DND-41 (cell line): ENCODE results near the gene RCBTB2.

ENCODE experiments used
- ATAC-seq: fragments of 200-7000 bp; cut with Tn5 transposase; 3 replicates; pipeline ENCODE4 v1.9.1; 2021; ENCODE audit warnings: low read depth; ENCODE audit not compliant: insufficient read depth
- DNase-seq: peaks from one replicate; pipeline ENCODE4 v3.0.0-alpha.2; 2020
- H2AFZ ChIP-seq: 2 replicates; pipeline ENCODE4 v1.6.0; 2012; ENCODE audit warnings: low read depth, low read length
- H3K27ac ChIP-seq: 2 replicates; pipeline ENCODE4 v1.5.1; 2012; ENCODE audit warnings: low read length, inconsistent platforms
- H3K27me3 ChIP-seq: fragments of 200-600 bp; sonication (generic); 2 replicates; pipeline ENCODE4 v1.6.0; 2012; ENCODE audit warnings: low read length, mild to moderate bottlenecking, inconsistent platforms; ENCODE audit not compliant: insufficient read depth, poor library complexity
- H3K36me3 ChIP-seq: 2 replicates; pipeline ENCODE4 v1.5.1; 2012; ENCODE audit warnings: low read length, inconsistent platforms; ENCODE audit not compliant: insufficient read depth
- H3K4me1 ChIP-seq: 2 replicates; pipeline ENCODE4 v1.5.1; 2012; ENCODE audit warnings: mild to moderate bottlenecking, low read length; ENCODE audit not compliant: insufficient read depth
- H3K4me2 ChIP-seq: 2 replicates; pipeline ENCODE4 v1.6.0; 2012; ENCODE audit warnings: mild to moderate bottlenecking, moderate library complexity, low read length, inconsistent platforms; ENCODE audit not compliant: insufficient read depth
- H3K4me3 ChIP-seq, 2 experiments: fragments of 200-600 bp in 1 of 2; shearing (Covaris generic) in 1 of 2; 2 replicates each; pipeline ENCODE4 v1.5.1; 2012 to 2016; ENCODE audit warnings: inconsistent platforms in 2 of 2, low read length in 2 of 2, mild to moderate bottlenecking in 2 of 2, low read depth in 1 of 2, moderate library complexity in 1 of 2
- H3K79me2 ChIP-seq: 2 replicates; pipeline ENCODE4 v1.6.0; 2012; ENCODE audit warnings: low read length, inconsistent platforms; ENCODE audit not compliant: insufficient read depth
- H3K9ac ChIP-seq: 2 replicates; pipeline ENCODE4 v1.6.0; 2012; ENCODE audit warnings: low read depth, mild to moderate bottlenecking, inconsistent platforms, low read length, moderate library complexity
- H3K9me3 ChIP-seq: 2 replicates; pipeline ENCODE4 v1.5.1; 2012; ENCODE audit warnings: low read length, moderate library complexity, mild to moderate bottlenecking, inconsistent platforms; ENCODE audit not compliant: insufficient read depth, severe bottlenecking
- H4K20me1 ChIP-seq: 2 replicates; pipeline ENCODE4 v1.6.0; 2012; ENCODE audit warnings: low read length; ENCODE audit not compliant: insufficient read depth
- CTCF ChIP-seq: IDR thresholded peaks from 2 replicates; pipeline ENCODE4 v1.5.1; 2012; ENCODE audit warnings: borderline replicate concordance, low read length, moderate library complexity, mild to moderate bottlenecking; ENCODE audit not compliant: poor library complexity, severe bottlenecking; ENCODE audit errors: extremely low read depth
- EZH2 ChIP-seq: IDR thresholded peaks from 3 replicates; pipeline ENCODE4 v1.6.1; 2012; ENCODE audit warnings: borderline replicate concordance, low read depth, mild to moderate bottlenecking, moderate library complexity, low read length, inconsistent platforms; ENCODE audit not compliant: severe bottlenecking

Gene RCBTB2

GRCh38 chr13:48485432-48485831 lies 47.4 kb downstream of the RCBTB2 start:
- DNase-seq (no peak), ATAC-seq (no peak)
- no peak overlapping the region for H2AFZ ChIP-seq
- peaks cover 4% of the 10 kb centered on the region for H3K9me3 ChIP-seq
- no peak for TF ChIP-seq EZH2
- TF ChIP-seq CTCF = no peak
- H3K4me3 ChIP-seq = no peak overlapping the region
- no peak overlapping the region for H3K4me2 ChIP-seq
- peaks cover 64% of the 10 kb centered on the region for H3K36me3 ChIP-seq
- H4K20me1 ChIP-seq = no peaks in the 10 kb centered on the region
- H3K27me3 ChIP-seq = no peaks in the 10 kb centered on the region
- H3K79me2 ChIP-seq = peaks cover 29% of the 10 kb centered on the region
- peaks cover 39% of the 10 kb centered on the region for H3K4me1 ChIP-seq
- no peak overlapping the region for H3K9ac ChIP-seq
- no peak overlapping the region for H3K27ac ChIP-seq

DNA sequence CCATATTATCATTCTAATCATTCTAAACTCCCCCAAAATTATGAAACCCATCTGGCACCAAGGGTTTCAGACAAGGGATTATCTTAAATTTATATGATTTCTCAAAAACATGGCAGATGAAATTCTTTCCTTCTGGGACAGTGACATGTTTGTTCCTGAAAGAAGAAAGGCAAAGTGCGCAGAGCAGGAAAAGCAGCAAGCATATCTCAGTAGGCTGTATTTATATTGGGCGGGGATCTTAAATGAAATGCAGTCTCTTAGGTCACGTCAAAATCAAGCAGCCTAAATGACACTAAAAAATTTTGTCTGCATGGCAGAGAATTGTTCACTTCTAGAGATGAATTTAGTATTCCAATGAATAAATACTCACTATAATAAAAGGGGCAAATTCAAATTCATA lies 49.3 kb downstream of the RCBTB2 start:
- peaks cover 21% of the 10 kb centered on the region for H3K4me1 ChIP-seq

GRCh38 chr13:48478391-48478790 lies 54.5 kb downstream of the RCBTB2 start:
- Histone ChIP-seq H2AFZ (no peak overlapping the region), H3K9ac (no peak overlapping the region), H3K79me2 (no peaks in the 10 kb centered on the region), H4K20me1 (no peaks in the 10 kb centered on the region), H3K4me1 (no peaks in the 10 kb centered on the region), H3K36me3 (peaks cover 86% of the 10 kb centered on the region), H3K27me3 (no peaks in the 10 kb centered on the region), H3K27ac (no peak overlapping the region), H3K4me3 (no peak overlapping the region), H3K9me3 (no peaks in the 10 kb centered on the region), H3K4me2 (no peak overlapping the region)
- DNase-seq (no peak), ATAC-seq (no peak)
- TF ChIP-seq EZH2 (no peak), CTCF (no peak)

More for the DNA sequence above, 49.3 kb downstream of the RCBTB2 start:
- Histone ChIP-seq H3K4me2 (no peak overlapping the region), H3K36me3 (peaks cover 61% of the 10 kb centered on the region), H3K27ac (no peak overlapping the region), H2AFZ (no peak overlapping the region), H3K9me3 (peaks cover 4% of the 10 kb centered on the region), H4K20me1 (no peaks in the 10 kb centered on the region), H3K79me2 (peaks cover 10% of the 10 kb centered on the region), H3K27me3 (no peaks in the 10 kb centered on the region), H3K9ac (no peak overlapping the region), H3K4me3 (no peak overlapping the region)
- DNase-seq (no peak), ATAC-seq (no peak)
- TF ChIP-seq EZH2 = no peak
- no peak for TF ChIP-seq CTCF
